ENCODE data around the gene RBM17.
A peak's percentile ranks its signal among the peaks of the same experiment; 100 is the strongest.

Gene RBM17

DNA sequence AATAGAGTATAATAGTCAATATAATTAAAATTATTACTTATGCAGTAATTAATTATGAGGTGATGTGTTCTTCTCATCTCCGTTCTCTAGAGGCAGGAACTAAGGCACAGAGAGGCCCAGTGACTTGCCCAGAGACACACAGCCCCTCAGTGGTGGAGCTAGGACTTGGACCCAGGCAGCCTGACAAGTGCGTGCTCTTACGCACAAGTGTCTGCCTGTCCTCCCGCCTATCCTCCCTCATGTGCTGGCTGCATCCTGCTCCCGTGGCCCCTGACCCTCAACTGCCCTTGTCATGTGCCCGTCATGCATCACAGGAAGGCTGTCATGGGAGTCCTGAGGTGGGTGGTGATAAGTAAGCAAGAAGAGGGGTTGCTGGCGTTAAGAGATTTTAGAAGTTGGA is 41.0 kb upstream of the RBM17 start:
- TF ChIP-seq, protein P1, sequence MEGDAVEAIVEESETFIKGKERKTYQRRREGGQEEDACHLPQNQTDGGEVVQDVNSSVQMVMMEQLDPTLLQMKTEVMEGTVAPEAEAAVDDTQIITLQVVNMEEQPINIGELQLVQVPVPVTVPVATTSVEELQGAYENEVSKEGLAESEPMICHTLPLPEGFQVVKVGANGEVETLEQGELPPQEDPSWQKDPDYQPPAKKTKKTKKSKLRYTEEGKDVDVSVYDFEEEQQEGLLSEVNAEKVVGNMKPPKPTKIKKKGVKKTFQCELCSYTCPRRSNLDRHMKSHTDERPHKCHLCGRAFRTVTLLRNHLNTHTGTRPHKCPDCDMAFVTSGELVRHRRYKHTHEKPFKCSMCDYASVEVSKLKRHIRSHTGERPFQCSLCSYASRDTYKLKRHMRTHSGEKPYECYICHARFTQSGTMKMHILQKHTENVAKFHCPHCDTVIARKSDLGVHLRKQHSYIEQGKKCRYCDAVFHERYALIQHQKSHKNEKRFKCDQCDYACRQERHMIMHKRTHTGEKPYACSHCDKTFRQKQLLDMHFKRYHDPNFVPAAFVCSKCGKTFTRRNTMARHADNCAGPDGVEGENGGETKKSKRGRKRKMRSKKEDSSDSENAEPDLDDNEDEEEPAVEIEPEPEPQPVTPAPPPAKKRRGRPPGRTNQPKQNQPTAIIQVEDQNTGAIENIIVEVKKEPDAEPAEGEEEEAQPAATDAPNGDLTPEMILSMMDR (IDR thresholded peaks at IDR 0.05; ENCODE audit: poor library complexity, severe bottlenecking): no peak

DNA sequence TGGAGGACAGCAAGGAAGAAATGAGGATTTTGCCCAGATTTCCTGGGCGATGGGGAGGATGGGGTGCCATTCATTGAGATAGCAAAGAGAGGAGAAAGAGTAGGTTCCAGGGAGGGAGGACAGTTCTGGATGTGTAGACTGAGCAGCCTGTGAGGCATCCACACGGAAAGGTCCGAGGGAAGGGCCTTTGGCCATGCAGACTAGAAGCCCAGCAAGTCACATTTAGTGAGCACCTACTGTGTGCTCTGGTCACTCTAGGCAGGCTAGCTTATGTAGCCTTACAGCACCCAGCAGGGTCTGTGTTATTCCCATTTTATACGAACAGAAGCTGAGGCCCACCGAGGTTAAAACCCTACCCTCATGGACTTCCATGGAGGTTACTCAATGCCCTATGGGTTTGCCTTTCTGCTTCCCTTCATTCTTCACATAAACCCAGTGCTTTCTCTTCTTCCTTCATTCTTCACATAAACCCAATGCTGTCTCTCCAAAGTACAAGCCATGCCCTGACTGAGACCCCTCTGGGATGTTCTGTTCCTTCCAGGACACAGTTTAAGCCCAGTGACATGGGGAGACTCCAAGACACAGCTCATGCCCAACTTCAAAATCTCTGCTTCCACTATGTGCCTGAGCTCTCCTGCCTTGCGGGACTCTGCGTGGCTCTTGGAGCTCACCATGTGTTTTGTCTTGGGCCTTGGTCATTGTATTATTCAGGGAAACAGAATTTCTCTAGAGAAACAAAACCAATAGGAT is 40.4 kb upstream of the RBM17 start:
- no peaks in the 10 kb centered on the region for H3K4me1 ChIP-seq (ENCODE audit: insufficient read depth, poor library complexity, severe bottlenecking)
- no peak overlapping the region for H3K27ac ChIP-seq (ENCODE audit: poor library complexity, severe bottlenecking)
- no peaks in the 10 kb centered on the region for H3K27me3 ChIP-seq (ENCODE audit: insufficient read depth, poor library complexity, severe bottlenecking)

More for the DNA sequence above, 41.0 kb upstream of the RBM17 start:
- Histone ChIP-seq H3K9me3 (ENCODE audit: severe bottlenecking) (no peaks in the 10 kb centered on the region), H3K4me1 (ENCODE audit: insufficient read depth, poor library complexity, severe bottlenecking) (no peaks in the 10 kb centered on the region), H3K27me3 (ENCODE audit: insufficient read depth, poor library complexity, severe bottlenecking) (no peaks in the 10 kb centered on the region), H3K27ac (ENCODE audit: poor library complexity, severe bottlenecking) (no peak overlapping the region), H3K36me3 (ENCODE audit: low read depth) (no peaks in the 10 kb centered on the region), H3K4me3 (ENCODE audit: severe bottlenecking) (no peak overlapping the region)
- DNase-seq (ENCODE audit: low spot score): no peak
- ATAC-seq (ENCODE audit: low read depth): no peak

DNA sequence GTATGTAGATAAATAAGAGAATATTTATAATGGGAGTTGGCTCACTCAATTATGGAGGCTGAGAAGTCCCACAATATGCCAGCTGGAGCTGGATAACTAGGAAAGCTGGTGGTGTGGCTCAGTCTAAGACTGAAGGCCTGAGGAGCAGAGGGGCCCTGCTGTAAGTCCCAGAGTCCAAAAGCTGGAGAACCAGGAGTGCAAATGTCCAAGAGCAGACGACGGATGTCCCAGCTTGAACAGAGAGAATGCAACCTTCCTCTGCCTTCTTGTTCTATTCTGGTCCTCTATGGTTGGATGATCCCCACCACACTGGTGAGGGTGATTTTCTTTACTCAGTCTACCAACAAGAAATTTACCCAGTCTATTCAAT is 39.8 kb upstream of the RBM17 start:
- no peak overlapping the region for H3K27ac ChIP-seq (ENCODE audit: poor library complexity, severe bottlenecking)
- H3K4me1 ChIP-seq (ENCODE audit: insufficient read depth, poor library complexity, severe bottlenecking): no peaks in the 10 kb centered on the region
- H3K36me3 ChIP-seq (ENCODE audit: low read depth): no peaks in the 10 kb centered on the region
- no peak for DNase-seq (ENCODE audit: low spot score)
- H3K27me3 ChIP-seq (ENCODE audit: insufficient read depth, poor library complexity, severe bottlenecking): no peaks in the 10 kb centered on the region
- ATAC-seq (ENCODE audit: low read depth): no peak
- TF ChIP-seq, protein P1 (IDR thresholded peaks at IDR 0.05; ENCODE audit: poor library complexity, severe bottlenecking): no peak
- no peaks in the 10 kb centered on the region for H3K9me3 ChIP-seq (ENCODE audit: severe bottlenecking)
- H3K4me3 ChIP-seq (ENCODE audit: severe bottlenecking): no peak overlapping the region

More for the DNA sequence above, 40.4 kb upstream of the RBM17 start:
- Histone ChIP-seq H3K9me3 (ENCODE audit: severe bottlenecking) (no peaks in the 10 kb centered on the region), H3K4me3 (ENCODE audit: severe bottlenecking) (no peak overlapping the region), H3K36me3 (ENCODE audit: low read depth) (no peaks in the 10 kb centered on the region)
- ATAC-seq (ENCODE audit: low read depth) (no peak), DNase-seq (ENCODE audit: low spot score) (no peak)
- TF ChIP-seq, protein P1 (IDR thresholded peaks at IDR 0.05; ENCODE audit: poor library complexity, severe bottlenecking): no peak

DNA sequence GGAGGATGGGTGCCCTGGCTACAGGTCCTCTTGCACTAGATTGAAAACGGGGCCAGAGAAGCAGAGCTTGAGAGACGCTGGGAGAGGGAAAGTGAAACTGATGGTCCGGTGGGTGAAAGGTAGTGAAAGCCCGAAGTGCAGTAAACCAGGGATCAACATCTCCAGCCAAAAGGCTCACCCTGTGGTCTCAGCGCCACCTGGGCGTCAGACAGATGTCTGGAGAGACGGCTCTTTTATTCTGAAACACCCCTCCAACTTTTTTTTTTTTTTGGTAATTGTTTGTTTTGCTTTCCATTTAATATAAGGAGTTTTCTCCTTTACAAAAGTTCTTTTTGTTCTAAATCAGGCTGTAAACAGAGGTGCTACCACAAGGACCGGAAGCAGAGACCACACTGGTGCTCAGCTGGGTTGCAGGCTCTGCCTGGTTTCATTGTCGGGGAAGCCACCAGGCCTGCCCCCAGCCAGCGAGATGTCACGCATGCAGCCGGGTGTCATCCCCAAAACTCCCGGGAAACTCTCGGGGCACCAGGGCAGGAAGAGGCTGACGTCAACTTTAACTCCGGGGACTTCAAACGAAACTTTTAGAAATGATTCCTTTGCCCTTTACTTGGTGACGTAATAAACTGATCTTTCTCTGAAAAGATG is 37.9 kb upstream of the RBM17 start:
- H3K27ac ChIP-seq (ENCODE audit: poor library complexity, severe bottlenecking): no peak overlapping the region
- H3K4me1 ChIP-seq (ENCODE audit: insufficient read depth, poor library complexity, severe bottlenecking): no peaks in the 10 kb centered on the region
- peak overlapping the region; percentile 5 for H3K4me3 ChIP-seq (ENCODE audit: severe bottlenecking)
- H3K36me3 ChIP-seq (ENCODE audit: low read depth): no peaks in the 10 kb centered on the region
- TF ChIP-seq, protein P1 (IDR thresholded peaks at IDR 0.05; ENCODE audit: poor library complexity, severe bottlenecking): peak; percentile 32
- no peaks in the 10 kb centered on the region for H3K9me3 ChIP-seq (ENCODE audit: severe bottlenecking)
- no peak for DNase-seq (ENCODE audit: low spot score)
- no peaks in the 10 kb centered on the region for H3K27me3 ChIP-seq (ENCODE audit: insufficient read depth, poor library complexity, severe bottlenecking)
- ATAC-seq (ENCODE audit: low read depth): peak; percentile 66

Data from RWPE2 (cell line).